ENCODE data around the gene ADAT2. TPM values are rescaled to one million over a fixed set of nuclear protein-coding genes. Genes with fewer than 3 reads are reported as not detected.
"Not testable (repeated sequence)": the region's sequence is repeated elsewhere in the genome, so short reads cannot be mapped to it uniquely, and the experiment has no call there.

The ADAT2 gene
- total RNA-seq = 19.5 and 22.6 TPM in 2 replicates

DNA sequence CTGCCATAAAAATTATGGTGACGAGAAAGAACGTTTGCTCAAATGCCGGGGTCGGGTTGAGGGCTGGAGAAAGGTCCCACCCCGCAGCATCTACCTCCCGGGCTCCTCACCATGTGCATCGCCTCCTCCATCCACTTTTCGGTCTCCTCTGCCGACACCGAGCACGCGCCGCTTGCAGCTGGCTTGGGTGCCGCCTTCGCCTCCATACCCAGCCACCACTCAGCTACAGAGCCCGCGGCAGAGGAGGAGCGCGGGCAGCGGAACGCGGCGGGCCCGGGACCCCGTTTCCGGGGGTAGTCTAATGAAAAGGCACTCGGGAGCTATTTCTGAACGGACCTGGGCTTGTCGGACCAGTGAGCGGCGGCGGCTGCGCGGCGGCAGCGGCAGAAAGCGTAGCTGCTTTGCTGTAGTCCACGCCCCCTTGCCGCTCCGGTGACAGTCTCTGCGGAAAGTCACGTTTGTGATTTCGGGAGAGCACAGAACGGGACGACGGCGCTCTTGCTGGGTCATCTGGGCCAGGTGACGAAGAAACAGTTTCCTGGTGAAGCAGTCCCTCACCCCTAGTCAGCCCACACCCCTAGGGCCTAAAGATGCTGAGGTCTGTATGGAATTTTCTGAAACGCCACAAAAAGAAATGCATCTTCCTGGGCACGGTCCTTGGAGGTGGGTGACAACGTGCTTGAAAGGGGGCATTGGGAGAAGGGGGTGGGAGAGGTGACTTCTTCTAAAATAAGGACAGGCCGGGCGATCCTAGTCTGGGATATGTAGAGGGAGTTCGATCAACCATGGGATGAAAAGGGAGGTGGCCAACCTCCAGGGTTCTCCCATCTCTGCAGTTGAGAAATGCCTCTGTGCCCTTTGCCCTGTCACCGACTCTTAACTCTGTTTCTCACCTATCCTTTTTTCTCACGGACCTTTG is at the start of gene ADAT2, which contains the start of gene PEX3:
ADAT2 (minus strand) TSS at position 243 of the 919 bp plus-strand sequence; CDS start at position 206, 37 bp downstream.
PEX3 (plus strand) TSS at position 353 of the 919 bp plus-strand sequence; CDS start at position 591, 238 bp downstream.
- intact Hi-C loops (cut with micrococcal nuclease) = loop anchor here (1.0 to 5.0 kb wide), 15 partner anchors 9 to 1303 kb away; partner anchors contain the start of genes AIG1, FUCA2, LTV1 and NMBR

DNA sequence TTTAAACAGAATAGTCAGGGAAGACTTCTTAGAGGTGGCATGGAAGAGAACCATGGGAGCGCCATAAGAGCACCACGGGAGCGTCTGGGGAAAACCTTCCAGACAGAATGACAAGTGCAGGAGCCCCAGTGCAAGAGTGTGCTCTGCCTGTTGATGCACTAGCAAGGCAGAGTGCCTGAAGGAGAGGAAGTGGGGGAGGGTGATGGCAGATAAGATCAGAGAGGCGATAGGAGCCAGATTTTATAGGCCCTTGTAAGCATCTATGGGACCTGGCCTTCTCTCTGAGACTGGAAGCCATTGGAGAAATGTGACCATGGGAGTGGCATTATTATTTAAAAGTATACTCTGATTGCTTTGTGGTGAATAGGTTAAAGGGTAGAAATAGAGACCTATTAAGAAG is 47.9 kb upstream of the ADAT2 start:
- intact Hi-C loops (cut with micrococcal nuclease) = no loop called here

DNA sequence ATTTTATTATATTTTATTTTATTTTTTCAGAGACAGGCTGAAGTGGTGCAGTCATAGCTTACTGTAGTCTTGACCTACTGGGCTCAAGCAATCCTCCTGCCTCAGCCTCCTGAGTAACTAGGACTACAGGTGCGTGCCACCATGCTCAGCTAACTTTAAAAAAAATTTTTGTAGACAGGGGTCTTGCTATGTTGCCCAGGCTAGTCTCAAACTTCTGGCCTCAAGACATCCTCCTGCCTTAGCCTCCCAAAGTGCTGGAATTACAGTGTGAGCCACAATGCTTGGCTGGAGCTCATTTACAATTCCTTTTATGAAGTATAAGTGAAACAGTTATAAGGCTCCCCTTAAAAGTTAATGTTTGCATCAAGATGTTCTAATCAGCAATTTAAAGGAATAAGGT is 46.5 kb upstream of the ADAT2 start:
- intact Hi-C loops (cut with micrococcal nuclease) = no loop called here

GRCh38 chr6:143490775-143491174 is 40.3 kb upstream of the ADAT2 start:
- intact Hi-C loops (cut with micrococcal nuclease) = no loop called here

- intact Hi-C loops (cut with micrococcal nuclease) = no loop called here
Measured at GRCh38 chr6:143490244-143490643, 39.7 kb upstream of the ADAT2 start.

DNA sequence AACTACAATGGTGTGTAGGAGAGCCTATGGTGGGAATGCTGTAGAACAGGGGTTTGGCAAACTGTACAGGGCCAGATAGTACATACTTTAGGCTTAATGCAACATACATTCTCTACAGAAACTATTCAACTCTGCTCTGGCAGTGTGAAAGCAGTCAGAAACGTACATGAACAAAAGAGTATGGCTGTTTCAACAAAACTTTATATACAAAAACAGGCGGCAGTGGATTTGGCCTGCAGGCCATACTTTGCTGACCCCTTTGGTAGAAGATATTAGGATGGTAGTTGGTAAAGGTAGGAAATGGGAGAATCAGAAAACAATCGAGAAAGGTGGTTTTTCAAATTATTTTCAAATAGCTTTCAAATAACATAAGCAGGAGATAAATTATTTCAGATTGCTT is 36.3 kb upstream of the ADAT2 start:
- intact Hi-C loops (cut with micrococcal nuclease) = no loop called here

GRCh38 chr6:143485967-143486366 is 35.5 kb upstream of the ADAT2 start:
- intact Hi-C loops (cut with micrococcal nuclease) = no loop called here

- intact Hi-C loops (cut with micrococcal nuclease) = no loop called here
Measured at GRCh38 chr6:143482593-143482992, 32.1 kb upstream of the ADAT2 start.

DNA sequence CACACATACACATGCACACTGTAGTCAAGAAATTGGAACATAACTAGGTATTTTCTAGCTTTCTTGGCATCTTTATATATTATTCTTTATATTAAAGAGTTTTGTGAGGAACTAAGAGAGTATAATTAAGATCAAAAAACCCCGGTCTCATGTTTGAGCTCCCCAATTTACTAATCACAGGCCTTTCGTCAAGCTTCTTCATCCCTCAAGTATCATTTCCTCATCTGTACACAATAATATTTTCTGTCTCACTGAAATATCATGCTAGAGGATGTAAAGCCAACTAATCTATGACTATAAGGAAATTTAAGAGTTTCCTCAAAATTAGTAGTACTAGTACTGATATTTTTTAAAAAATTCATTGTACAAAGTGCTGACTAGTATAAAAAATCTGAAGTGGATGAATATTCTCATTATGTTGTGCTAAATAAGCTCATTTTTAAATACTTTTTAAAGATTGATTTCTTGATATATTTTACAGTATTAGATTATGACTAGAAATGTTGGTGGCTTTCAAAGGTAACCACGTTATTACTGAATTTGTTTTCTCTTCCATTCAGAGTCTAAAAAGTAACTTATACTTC is 28.1 kb upstream of the ADAT2 start:
- intact Hi-C loops (cut with micrococcal nuclease) = no loop called here

- intact Hi-C loops (cut with micrococcal nuclease) = no loop called here
Measured at GRCh38 chr6:143476545-143476944, 26.1 kb upstream of the ADAT2 start.

GRCh38 chr6:143471822-143472221 is 21.3 kb upstream of the ADAT2 start:
- intact Hi-C loops (cut with micrococcal nuclease) = no loop called here

GRCh38 chr6:143468823-143469222 is 18.3 kb upstream of the ADAT2 start:
- intact Hi-C loops (cut with micrococcal nuclease) = not testable (repeated sequence)

- intact Hi-C loops (cut with micrococcal nuclease) = no loop called here
Measured at GRCh38 chr6:143468026-143468425, 17.5 kb upstream of the ADAT2 start.

DNA sequence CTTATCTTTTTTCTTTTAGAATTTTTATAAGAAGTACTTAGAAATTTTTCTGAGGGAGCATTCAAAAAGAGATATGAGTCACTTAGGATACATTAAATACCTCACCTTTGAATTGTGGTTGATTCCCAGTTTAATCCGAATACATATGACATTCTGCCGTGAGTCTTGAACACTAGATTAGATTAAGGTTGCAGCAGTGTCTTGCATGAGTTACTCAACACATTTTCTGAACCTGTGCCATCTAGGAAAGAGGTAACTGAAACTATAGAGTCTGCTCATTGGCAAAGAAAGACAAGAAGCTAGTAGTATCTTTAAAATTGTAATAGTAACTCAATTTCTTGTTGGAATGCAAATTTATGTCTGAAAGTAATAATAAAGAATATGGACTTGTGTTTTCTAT is 15.1 kb upstream of the ADAT2 start:
- intact Hi-C loops (cut with micrococcal nuclease) = no loop called here

DNA sequence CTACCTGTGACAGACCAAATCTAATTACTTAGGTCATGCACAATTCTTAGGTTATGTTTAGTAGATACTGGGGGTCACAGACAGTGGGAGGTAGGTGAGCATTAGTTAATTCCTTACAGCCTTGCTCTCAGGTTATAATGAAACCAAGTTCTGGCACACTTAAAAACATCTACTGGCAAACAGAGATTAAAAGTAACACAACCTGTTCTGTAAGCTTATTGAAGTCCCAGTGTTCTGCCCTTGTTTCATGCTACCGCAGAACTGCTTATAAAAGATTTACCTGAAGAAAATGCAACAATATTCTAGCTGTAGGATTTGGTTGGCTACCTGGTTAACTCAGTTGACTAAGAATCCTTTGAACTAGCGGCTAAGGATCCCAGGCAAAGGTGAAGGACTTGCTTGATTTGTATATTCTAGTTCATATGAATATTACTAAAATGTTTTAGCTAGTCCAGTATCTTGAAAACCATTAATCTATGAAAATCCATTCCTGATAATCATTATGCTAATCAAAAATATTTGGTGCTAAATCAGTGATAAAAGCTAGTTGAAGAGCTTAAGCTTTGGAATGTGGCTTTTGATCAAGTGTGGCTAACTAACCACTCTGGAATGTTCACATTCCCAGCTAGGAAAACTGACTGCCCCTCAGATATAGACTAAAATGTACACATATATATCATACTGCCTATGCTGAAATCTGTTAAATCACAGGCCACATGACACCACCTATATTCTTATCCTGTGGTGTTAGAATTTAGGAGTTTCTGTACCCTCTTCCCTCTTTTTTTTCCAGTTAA is 7.3 kb upstream of the ADAT2 start:
- intact Hi-C loops (cut with micrococcal nuclease) = no loop called here

GRCh38 chr6:143451531-143451930 is 1.0 kb upstream of the ADAT2 start:
- intact Hi-C loops (cut with micrococcal nuclease) = loop anchor here (2.0 to 5.0 kb wide), 6 partner anchors 227 to 765 kb away; no protein-coding TSS in a partner anchor

DNA sequence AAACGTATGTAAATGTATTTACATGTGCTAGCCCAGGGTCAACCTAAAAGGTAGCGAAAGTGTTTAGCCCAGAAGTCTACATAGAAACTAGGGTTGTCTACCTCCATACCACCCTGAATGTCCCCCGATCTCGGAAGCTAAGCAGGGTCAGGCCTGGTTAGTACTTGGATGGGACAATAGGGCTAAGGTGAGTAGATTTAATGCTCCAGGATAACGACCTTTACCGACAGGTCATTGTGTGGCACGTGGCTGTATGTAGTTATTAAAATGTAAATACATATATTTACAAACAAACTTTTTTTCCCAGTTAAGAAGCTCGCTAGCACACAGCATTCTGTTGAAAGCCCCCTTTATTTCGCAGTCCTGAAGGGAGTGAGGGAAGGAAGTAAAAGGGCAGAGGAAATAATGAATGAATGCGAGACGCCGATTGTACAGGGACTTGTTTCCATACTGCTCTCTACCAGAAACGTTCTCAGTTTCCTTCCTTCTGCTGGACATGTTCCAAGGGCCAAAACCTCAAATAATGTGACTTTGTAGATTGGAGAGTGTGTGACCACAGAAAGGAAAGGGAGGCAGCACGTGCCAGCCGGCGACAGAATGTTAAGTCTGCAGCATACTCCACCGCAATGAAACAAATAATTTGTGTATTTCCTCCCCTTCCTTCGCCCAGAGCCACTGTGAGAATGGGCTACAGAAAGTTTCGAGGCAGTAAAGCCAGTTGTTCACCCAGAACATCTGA is 612 bp downstream of the ADAT2 start:
- intact Hi-C loops (cut with micrococcal nuclease) = loop anchor here (1.0 to 5.0 kb wide), 16 partner anchors 9 to 1303 kb away; partner anchors contain the start of genes AIG1, FUCA2, LTV1 and NMBR

DNA sequence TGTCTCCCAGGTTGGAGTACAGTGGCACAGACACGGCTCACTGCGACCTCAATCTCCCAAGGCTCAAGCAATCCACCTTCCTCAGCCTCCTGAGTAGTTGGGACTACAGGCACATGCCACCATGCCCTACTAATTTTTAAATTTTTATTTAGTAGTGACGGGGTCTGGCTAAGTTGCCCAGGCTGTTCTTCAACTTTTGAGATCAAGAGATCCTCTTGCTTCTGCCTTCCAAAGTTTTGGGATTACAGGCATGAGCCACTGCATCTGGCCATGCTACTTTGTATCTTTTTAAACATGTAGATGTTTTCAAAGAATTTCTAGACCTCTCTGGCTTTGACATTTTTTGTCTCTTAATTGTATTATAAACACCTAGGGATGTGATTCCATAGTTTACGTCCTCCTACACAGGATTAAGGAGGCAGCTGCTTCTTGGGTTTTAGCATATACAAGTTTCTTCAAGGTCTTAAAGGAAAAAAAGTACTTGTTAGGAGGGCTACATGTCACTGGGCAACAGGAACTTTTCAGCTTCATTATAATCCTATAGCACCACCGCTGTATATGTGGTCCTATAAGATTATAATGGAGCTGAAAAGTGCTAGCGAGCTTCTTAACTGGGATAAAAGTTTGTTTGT is 1.3 kb downstream of the ADAT2 start:
- intact Hi-C loops (cut with micrococcal nuclease) = loop anchor here (5.0 kb wide), 1 partner anchor 703 kb away; the partner anchor contains the start of gene STX11

- intact Hi-C loops (cut with micrococcal nuclease) = loop anchor here (5.0 kb wide), 1 partner anchor 704 kb away; the partner anchor contains the start of gene STX11
Measured at GRCh38 chr6:143447865-143448264, 2.6 kb downstream of the ADAT2 start.

- intact Hi-C loops (cut with micrococcal nuclease) = loop anchor here (5.0 kb wide), 1 partner anchor 1229 kb away; no protein-coding TSS in a partner anchor
Measured at GRCh38 chr6:143443096-143443495, 7.4 kb downstream of the ADAT2 start.

Data from T-helper 1 cell treated with Interleukin-12 subunit alpha and Interleukin-12 subunit beta and Interleukin-4 antibody, amounts not matched to agents 30 ng/mL and 1 ng/mL, for 36 hours (primary cell).